ENCODE data around the gene EMILIN1.

- no peak for TF ChIP-seq SP1 (IDR thresholded peaks at IDR 0.05)
- TF ChIP-seq FOXM1 (IDR thresholded peaks at IDR 0.05; ENCODE audit: borderline replicate concordance): no peak
- TF ChIP-seq FOXK2 (IDR thresholded peaks at IDR 0.05): no peak
- TF ChIP-seq ARNT (IDR thresholded peaks at IDR 0.05): no peak
- no peak for TF ChIP-seq TARDBP (IDR thresholded peaks at IDR 0.05)
- no peak for TF ChIP-seq L3MBTL2 (conservative IDR thresholded peaks at IDR 0.05)
- TF ChIP-seq ELF4 (IDR thresholded peaks at IDR 0.05): no peak
- TF ChIP-seq CTBP1 (IDR thresholded peaks at IDR 0.05; ENCODE audit: borderline replicate concordance): no peak
Observed at GRCh38 chr2:27128668-27129571, 50.5 kb downstream of the EMILIN1 start.
